DND-41 (cell line): ENCODE results near the gene CNTFR.

ENCODE experiments used
- ATAC-seq: fragments of 200-7000 bp; cut with Tn5 transposase; 3 replicates; pipeline ENCODE4 v1.9.1; 2021; ENCODE audit warnings: low read depth; ENCODE audit not compliant: insufficient read depth
- DNase-seq: peaks from one replicate; pipeline ENCODE4 v3.0.0-alpha.2; 2020
- H2AFZ ChIP-seq: 2 replicates; pipeline ENCODE4 v1.6.0; 2012; ENCODE audit warnings: low read depth, low read length
- H3K27ac ChIP-seq: 2 replicates; pipeline ENCODE4 v1.5.1; 2012; ENCODE audit warnings: low read length, inconsistent platforms
- H3K27me3 ChIP-seq: fragments of 200-600 bp; sonication (generic); 2 replicates; pipeline ENCODE4 v1.6.0; 2012; ENCODE audit warnings: low read length, mild to moderate bottlenecking, inconsistent platforms; ENCODE audit not compliant: insufficient read depth, poor library complexity
- H3K36me3 ChIP-seq: 2 replicates; pipeline ENCODE4 v1.5.1; 2012; ENCODE audit warnings: low read length, inconsistent platforms; ENCODE audit not compliant: insufficient read depth
- H3K4me1 ChIP-seq: 2 replicates; pipeline ENCODE4 v1.5.1; 2012; ENCODE audit warnings: mild to moderate bottlenecking, low read length; ENCODE audit not compliant: insufficient read depth
- H3K4me2 ChIP-seq: 2 replicates; pipeline ENCODE4 v1.6.0; 2012; ENCODE audit warnings: mild to moderate bottlenecking, moderate library complexity, low read length, inconsistent platforms; ENCODE audit not compliant: insufficient read depth
- H3K4me3 ChIP-seq, 2 experiments: fragments of 200-600 bp in 1 of 2; shearing (Covaris generic) in 1 of 2; 2 replicates each; pipeline ENCODE4 v1.5.1; 2012 to 2016; ENCODE audit warnings: inconsistent platforms in 2 of 2, low read length in 2 of 2, mild to moderate bottlenecking in 2 of 2, low read depth in 1 of 2, moderate library complexity in 1 of 2
- H3K79me2 ChIP-seq: 2 replicates; pipeline ENCODE4 v1.6.0; 2012; ENCODE audit warnings: low read length, inconsistent platforms; ENCODE audit not compliant: insufficient read depth
- H3K9ac ChIP-seq: 2 replicates; pipeline ENCODE4 v1.6.0; 2012; ENCODE audit warnings: low read depth, mild to moderate bottlenecking, inconsistent platforms, low read length, moderate library complexity
- H3K9me3 ChIP-seq: 2 replicates; pipeline ENCODE4 v1.5.1; 2012; ENCODE audit warnings: low read length, moderate library complexity, mild to moderate bottlenecking, inconsistent platforms; ENCODE audit not compliant: insufficient read depth, severe bottlenecking
- H4K20me1 ChIP-seq: 2 replicates; pipeline ENCODE4 v1.6.0; 2012; ENCODE audit warnings: low read length; ENCODE audit not compliant: insufficient read depth
- EZH2 ChIP-seq: IDR thresholded peaks from 3 replicates; pipeline ENCODE4 v1.6.1; 2012; ENCODE audit warnings: borderline replicate concordance, low read depth, mild to moderate bottlenecking, moderate library complexity, low read length, inconsistent platforms; ENCODE audit not compliant: severe bottlenecking
- TF ChIP-seq, protein P1 (sequence below): IDR thresholded peaks from 2 replicates; pipeline ENCODE4 v1.5.1; 2012; ENCODE audit warnings: borderline replicate concordance, low read length, moderate library complexity, mild to moderate bottlenecking; ENCODE audit not compliant: poor library complexity, severe bottlenecking; ENCODE audit errors: extremely low read depth

Gene CNTFR

DNA sequence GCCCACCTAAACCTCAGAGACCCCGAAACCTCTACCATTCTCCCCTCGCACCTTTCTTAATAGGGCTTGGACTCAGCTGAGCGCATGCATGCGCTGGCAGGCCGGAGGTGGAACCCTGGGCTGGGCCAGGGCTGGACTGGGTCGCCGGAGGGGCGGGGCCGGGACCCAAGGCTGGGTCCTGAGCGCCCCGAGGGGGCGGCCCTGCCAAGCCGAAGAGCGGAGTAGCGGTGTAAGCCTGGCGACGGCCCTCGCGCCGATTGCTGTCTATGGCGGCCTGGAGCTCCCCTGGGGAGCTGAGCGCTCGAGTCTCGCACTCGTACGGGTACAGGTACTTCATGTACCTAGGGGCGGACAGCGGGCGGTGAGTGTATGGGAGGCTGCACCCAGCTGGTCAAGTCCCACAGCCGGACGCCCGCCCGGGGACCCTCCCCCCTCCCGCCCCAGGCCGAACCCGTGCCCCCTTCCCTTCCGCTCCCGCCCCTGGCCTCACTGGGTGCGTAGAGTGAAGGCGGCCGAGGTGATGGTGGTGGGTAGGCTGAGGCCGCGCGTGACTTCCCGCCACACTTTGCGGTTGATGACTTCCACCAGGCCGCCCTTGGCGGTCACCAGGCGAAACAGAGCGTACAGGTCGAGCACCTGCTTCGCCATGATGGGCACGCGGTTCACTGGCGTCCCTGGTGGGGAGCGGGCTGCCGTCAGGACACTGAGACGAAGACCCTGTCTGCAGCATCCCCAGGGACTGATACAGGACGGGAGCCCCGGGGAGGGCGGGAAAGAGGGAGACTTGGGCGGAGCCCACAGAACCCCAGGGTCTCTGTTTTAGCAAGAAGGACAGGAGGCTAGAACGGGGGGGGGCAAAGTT is 34.1 kb upstream of the CNTFR start:
- Histone ChIP-seq H3K4me2 (no peak overlapping the region), H4K20me1 (no peaks in the 10 kb centered on the region), H3K4me1 (peaks cover 20% of the 10 kb centered on the region), H3K27ac (no peak overlapping the region), H3K4me3 (no peak overlapping the region), H3K9me3 (peaks cover 4% of the 10 kb centered on the region), H3K9ac (no peak overlapping the region), H3K27me3 (peaks cover 16% of the 10 kb centered on the region), H3K36me3 (no peaks in the 10 kb centered on the region), H2AFZ (no peak overlapping the region), H3K79me2 (peaks cover 14% of the 10 kb centered on the region)
- TF ChIP-seq EZH2 = no peak
- TF ChIP-seq, protein P1, sequence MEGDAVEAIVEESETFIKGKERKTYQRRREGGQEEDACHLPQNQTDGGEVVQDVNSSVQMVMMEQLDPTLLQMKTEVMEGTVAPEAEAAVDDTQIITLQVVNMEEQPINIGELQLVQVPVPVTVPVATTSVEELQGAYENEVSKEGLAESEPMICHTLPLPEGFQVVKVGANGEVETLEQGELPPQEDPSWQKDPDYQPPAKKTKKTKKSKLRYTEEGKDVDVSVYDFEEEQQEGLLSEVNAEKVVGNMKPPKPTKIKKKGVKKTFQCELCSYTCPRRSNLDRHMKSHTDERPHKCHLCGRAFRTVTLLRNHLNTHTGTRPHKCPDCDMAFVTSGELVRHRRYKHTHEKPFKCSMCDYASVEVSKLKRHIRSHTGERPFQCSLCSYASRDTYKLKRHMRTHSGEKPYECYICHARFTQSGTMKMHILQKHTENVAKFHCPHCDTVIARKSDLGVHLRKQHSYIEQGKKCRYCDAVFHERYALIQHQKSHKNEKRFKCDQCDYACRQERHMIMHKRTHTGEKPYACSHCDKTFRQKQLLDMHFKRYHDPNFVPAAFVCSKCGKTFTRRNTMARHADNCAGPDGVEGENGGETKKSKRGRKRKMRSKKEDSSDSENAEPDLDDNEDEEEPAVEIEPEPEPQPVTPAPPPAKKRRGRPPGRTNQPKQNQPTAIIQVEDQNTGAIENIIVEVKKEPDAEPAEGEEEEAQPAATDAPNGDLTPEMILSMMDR = no peak
- ATAC-seq = no peak
- DNase-seq = no peak

DNA sequence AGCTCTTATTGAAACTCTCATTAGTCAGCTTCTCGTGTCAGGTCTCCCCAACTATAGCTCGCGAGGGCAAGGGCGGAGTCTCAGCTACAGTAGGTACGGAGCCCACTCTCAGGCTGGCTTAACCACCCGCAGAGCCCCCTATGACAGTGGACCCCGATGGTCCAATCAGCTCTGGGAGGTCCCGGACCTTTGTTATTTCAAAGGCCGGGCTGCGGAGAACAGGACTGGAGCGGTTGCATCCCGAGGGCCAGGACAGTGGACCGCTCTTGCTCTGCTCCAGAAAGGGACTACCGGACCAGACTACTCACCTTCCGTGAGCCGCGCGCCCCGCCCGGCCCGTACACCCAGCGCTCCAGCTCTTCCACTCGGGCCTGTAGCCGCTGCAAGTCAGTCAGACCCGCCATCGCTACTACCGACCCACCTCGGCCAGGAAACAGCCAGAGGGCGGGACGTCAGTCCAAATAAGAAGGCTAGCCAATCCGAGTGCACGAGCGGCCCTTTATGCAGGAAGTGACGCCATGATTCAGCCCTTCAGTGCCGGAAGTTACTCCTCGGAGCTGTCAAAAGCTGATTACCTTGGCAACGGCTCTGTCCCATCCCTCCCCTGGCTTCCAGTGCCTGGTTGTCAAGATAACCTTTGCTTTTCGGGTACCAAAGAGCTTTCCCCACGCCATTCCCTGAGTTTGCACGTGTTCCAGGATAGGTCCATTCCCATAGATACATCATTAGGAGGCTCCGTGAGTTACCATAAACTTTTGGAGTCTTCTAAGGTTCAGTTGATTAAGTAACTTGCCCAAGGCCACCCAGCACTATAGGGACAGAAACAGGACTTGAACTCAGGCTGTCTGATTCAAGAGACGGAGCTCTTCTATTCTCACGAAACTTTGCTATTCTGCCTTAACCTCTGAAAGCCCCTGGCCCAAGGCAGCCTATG is 30.8 kb upstream of the CNTFR start, which contains the start of gene DCTN3:
TSS of gene DCTN3 (minus strand) at position 435 of the 934 bp plus-strand sequence. CDS start at position 404, 31 bp downstream.
- peaks cover 4% of the 10 kb centered on the region for H3K9me3 ChIP-seq
- H4K20me1 ChIP-seq = no peaks in the 10 kb centered on the region
- H3K79me2 ChIP-seq = peaks cover 14% of the 10 kb centered on the region
- no peaks in the 10 kb centered on the region for H3K27me3 ChIP-seq
- H3K4me1 ChIP-seq = peaks cover 22% of the 10 kb centered on the region
- DNase-seq (peak; percentile 92), ATAC-seq (peak; percentile 100)
- H3K4me3 ChIP-seq = peak within 1 kb of the TSS; percentile 77 to 85
- peak within 1 kb of the TSS; percentile 78 for H2AFZ ChIP-seq
- peak within 1 kb of the TSS; percentile 64 for H3K27ac ChIP-seq
- peaks cover 28% of the 10 kb centered on the region for H3K36me3 ChIP-seq
- TF ChIP-seq, protein P1 = no peak
- no peak for TF ChIP-seq EZH2
- H3K4me2 ChIP-seq = peak within 1 kb of the TSS; percentile 90
- H3K9ac ChIP-seq = peak within 1 kb of the TSS; percentile 70

DNA sequence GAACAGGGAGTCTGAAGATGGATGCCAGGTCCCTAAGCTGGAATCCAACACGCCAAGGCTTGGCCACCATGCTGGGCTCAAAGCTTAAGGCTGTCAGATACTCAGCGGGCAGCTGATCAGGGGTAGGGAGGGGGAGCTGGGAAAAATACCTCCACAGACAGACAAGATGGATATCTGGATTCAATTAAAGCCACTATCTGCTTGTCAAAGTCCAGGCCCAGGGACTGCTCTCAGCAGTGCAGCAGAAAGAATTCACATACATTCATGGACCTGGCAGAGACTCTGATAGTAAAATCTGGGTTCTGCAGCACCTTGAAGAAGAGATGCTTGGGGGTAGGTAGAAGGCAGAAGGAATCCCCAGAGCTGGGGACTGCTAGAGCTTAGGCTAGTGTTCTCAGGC is 25.6 kb upstream of the CNTFR start:
- ATAC-seq = no peak

More for the DNA sequence above, 25.6 kb upstream of the CNTFR start:
- H3K27me3 ChIP-seq = no peaks in the 10 kb centered on the region
- no peaks in the 10 kb centered on the region for H4K20me1 ChIP-seq
- H3K9me3 ChIP-seq = no peaks in the 10 kb centered on the region
- TF ChIP-seq EZH2 = no peak
- TF ChIP-seq, protein P1 = no peak
- no peak for DNase-seq
- peaks cover 41% of the 10 kb centered on the region for H3K4me1 ChIP-seq
- H3K4me3 ChIP-seq = no peak overlapping the region
- no peak overlapping the region for H3K9ac ChIP-seq
- H3K27ac ChIP-seq = no peak overlapping the region
- H3K36me3 ChIP-seq = peaks cover 36% of the 10 kb centered on the region
- no peak overlapping the region for H2AFZ ChIP-seq
- H3K4me2 ChIP-seq = no peak overlapping the region
- H3K79me2 ChIP-seq = peaks cover 24% of the 10 kb centered on the region
